ENCODE data around the gene TRAIP. TPM values are rescaled to one million over a fixed set of nuclear protein-coding genes. Genes with fewer than 3 reads are reported as not detected.
A peak's percentile ranks its signal among the peaks of the same experiment; 100 is the strongest.

The TRAIP gene
- total and polyA plus RNA-seq, 2 experiments from 2014 or later, result 2.5 to 6.6 TPM

GRCh38 chr3:49780080-49780974 is 76.0 kb downstream of the TRAIP start:
- Histone ChIP-seq H3K79me2 (peaks cover 97% of the 10 kb centered on the region), H4K20me1 (ENCODE audit: insufficient read depth, poor library complexity, severe bottlenecking) (peaks cover 22% of the 10 kb centered on the region), H3K4me3 (no peak overlapping the region), H3K27ac (no peak overlapping the region), H3K27me3 (no peaks in the 10 kb centered on the region), H3K4me1 (ENCODE audit: insufficient read depth) (peaks cover 18% of the 10 kb centered on the region), H2AFZ (no peak overlapping the region), H3K4me2 (peak overlapping the region; percentile 39), H3K9me2 (replicated peaks; ENCODE audit: insufficient read depth) (no peaks in the 10 kb centered on the region), H3K36me3 (replicated peaks; ENCODE audit: insufficient read depth, low read depth) (no peaks in the 10 kb centered on the region), H3K9me3 (ENCODE audit: low read depth) (no peaks in the 10 kb centered on the region)
- WGBS (ENCODE audit: low lambda C conversion rate, missing lambda C conversion rate), result 60% methylated on average over 4 of the region's 4 CpGs
- TF ChIP-seq CTCF (IDR thresholded peaks at IDR 0.05; ENCODE audit: poor library complexity) (no peak), EZH2 (IDR thresholded peaks at IDR 0.05; ENCODE audit: borderline replicate concordance) (no peak), EZH2phosphoT487 (IDR thresholded peaks at IDR 0.05; ENCODE audit: low read depth, severe bottlenecking, unreplicated experiment) (no peak)
- no peak for DNase-seq (ENCODE audit: low spot score)

GRCh38 chr3:49779358-49780079 is 76.8 kb downstream of the TRAIP start:
- H3K79me2 ChIP-seq, result peaks cover 97% of the 10 kb centered on the region
- no peak overlapping the region for H2AFZ ChIP-seq
- no peak for DNase-seq (ENCODE audit: low spot score)
- TF ChIP-seq CTCF (IDR thresholded peaks at IDR 0.05; ENCODE audit: poor library complexity) (no peak), EZH2 (IDR thresholded peaks at IDR 0.05; ENCODE audit: borderline replicate concordance) (no peak), EZH2phosphoT487 (IDR thresholded peaks at IDR 0.05; ENCODE audit: low read depth, severe bottlenecking, unreplicated experiment) (no peak)
- no peak overlapping the region for H3K4me3 ChIP-seq
- peak overlapping the region; percentile 39 for H3K4me2 ChIP-seq
- peaks cover 13% of the 10 kb centered on the region for H3K4me1 ChIP-seq (ENCODE audit: insufficient read depth)
- H3K36me3 ChIP-seq (replicated peaks; ENCODE audit: insufficient read depth, low read depth), result no peaks in the 10 kb centered on the region
- WGBS (ENCODE audit: low lambda C conversion rate, missing lambda C conversion rate), result 95% methylated on average over 5 of the region's 5 CpGs
- H3K9me3 ChIP-seq (ENCODE audit: low read depth), result no peaks in the 10 kb centered on the region
- no peaks in the 10 kb centered on the region for H3K27me3 ChIP-seq
- H3K27ac ChIP-seq, result no peak overlapping the region
- peaks cover 22% of the 10 kb centered on the region for H4K20me1 ChIP-seq (ENCODE audit: insufficient read depth, poor library complexity, severe bottlenecking)
- no peaks in the 10 kb centered on the region for H3K9me2 ChIP-seq (replicated peaks; ENCODE audit: insufficient read depth)

Small RNA genes lying within 50 kb of the gene (microRNA-seq; reads per million reads assigned to microRNA genes)
- gene MIR5193, result not detected

Small RNA genes lying within 50 kb of the gene (small RNA-seq; reads per million reads assigned to genes)
- gene RN7SL217P, result not detected

Other genes starting within 250 kb of the TRAIP start
- 120 and 125 TPM in 2 replicates for gene APEH, start 182.2 kb downstream of the TRAIP start, total RNA-seq
- 138 and 148 TPM in 2 replicates for gene APEH, start 182.2 kb downstream of the TRAIP start, polyA plus RNA-seq
- gene MST1, start 167.1 kb downstream of the TRAIP start, total RNA-seq, result 90.3 and 116 TPM in 2 replicates
- 137 and 158 TPM in 2 replicates for gene MST1, start 167.1 kb downstream of the TRAIP start, polyA plus RNA-seq
- 27.7 and 32.1 TPM in 2 replicates for gene RNF123, start 167.0 kb downstream of the TRAIP start, total RNA-seq
- 34.6 and 39.1 TPM in 2 replicates for gene RNF123, start 167.0 kb downstream of the TRAIP start, polyA plus RNA-seq
- gene AMIGO3, start 136.9 kb downstream of the TRAIP start, total RNA-seq, result 0.57 and 0.76 TPM in 2 replicates
- gene AMIGO3, start 136.9 kb downstream of the TRAIP start, polyA plus RNA-seq, result 1.7 and 2.4 TPM in 2 replicates
- gene GMPPB, start 132.6 kb downstream of the TRAIP start, total RNA-seq, result 24.3 and 31.5 TPM in 2 replicates
- 41.0 and 48.7 TPM in 2 replicates for gene GMPPB, start 132.6 kb downstream of the TRAIP start, polyA plus RNA-seq
- 32.3 and 32.6 TPM in 2 replicates for gene IP6K1, start 70.0 kb downstream of the TRAIP start, total RNA-seq
- 21.6 and 23.8 TPM in 2 replicates for gene IP6K1, start 70.0 kb downstream of the TRAIP start, polyA plus RNA-seq
- gene CDHR4, start 56.7 kb downstream of the TRAIP start, total RNA-seq, result 0.57 TPM in 1 of 2 replicates, not detected in the other
- gene CDHR4, start 56.7 kb downstream of the TRAIP start, polyA plus RNA-seq, result 0.57 and 1.5 TPM in 2 replicates
- 4.5 and 5.1 TPM in 2 replicates for gene INKA1, start 53.3 kb downstream of the TRAIP start, total RNA-seq
- gene INKA1, start 53.3 kb downstream of the TRAIP start, polyA plus RNA-seq, result 5.8 and 6.2 TPM in 2 replicates
- gene UBA7, start 42.6 kb downstream of the TRAIP start, total RNA-seq, result 10.7 and 14.7 TPM in 2 replicates
- gene UBA7, start 42.6 kb downstream of the TRAIP start, polyA plus RNA-seq, result 21.6 and 22.2 TPM in 2 replicates
- gene CAMKV, start 13.3 kb upstream of the TRAIP start, total RNA-seq, result 3.5 and 3.9 TPM in 2 replicates
- 2.0 and 2.7 TPM in 2 replicates for gene CAMKV, start 13.3 kb upstream of the TRAIP start, polyA plus RNA-seq
- 7.5 and 8.7 TPM in 2 replicates for gene MST1R, start 47.3 kb upstream of the TRAIP start, total RNA-seq
- 5.3 and 12.1 TPM in 2 replicates for gene MST1R, start 47.3 kb upstream of the TRAIP start, polyA plus RNA-seq
- 10.7 and 13.6 TPM in 2 replicates for gene MON1A, start 73.2 kb upstream of the TRAIP start, total RNA-seq
- 9.5 and 11.5 TPM in 2 replicates for gene MON1A, start 73.2 kb upstream of the TRAIP start, polyA plus RNA-seq
- gene RBM6, start 83.6 kb upstream of the TRAIP start, total RNA-seq, result 59.6 and 69.0 TPM in 2 replicates
- gene RBM6, start 83.6 kb upstream of the TRAIP start, polyA plus RNA-seq, result 47.2 and 78.5 TPM in 2 replicates
- gene RBM5, start 232.4 kb upstream of the TRAIP start, total RNA-seq, result 147 and 150 TPM in 2 replicates
- 64.3 and 84.9 TPM in 2 replicates for gene RBM5, start 232.4 kb upstream of the TRAIP start, polyA plus RNA-seq